SIG-M5 (cell line): ENCODE results near the gene HNRNPR.
"Not testable (repeated sequence)": the region's sequence is repeated elsewhere in the genome, so short reads cannot be mapped to it uniquely, and the experiment has no call there.

Experiments used
- DNase-seq: peaks from one replicate; lab custom pipeline; 2025; lab: John Stamatoyannopoulos, UW

Gene HNRNPR

DNA sequence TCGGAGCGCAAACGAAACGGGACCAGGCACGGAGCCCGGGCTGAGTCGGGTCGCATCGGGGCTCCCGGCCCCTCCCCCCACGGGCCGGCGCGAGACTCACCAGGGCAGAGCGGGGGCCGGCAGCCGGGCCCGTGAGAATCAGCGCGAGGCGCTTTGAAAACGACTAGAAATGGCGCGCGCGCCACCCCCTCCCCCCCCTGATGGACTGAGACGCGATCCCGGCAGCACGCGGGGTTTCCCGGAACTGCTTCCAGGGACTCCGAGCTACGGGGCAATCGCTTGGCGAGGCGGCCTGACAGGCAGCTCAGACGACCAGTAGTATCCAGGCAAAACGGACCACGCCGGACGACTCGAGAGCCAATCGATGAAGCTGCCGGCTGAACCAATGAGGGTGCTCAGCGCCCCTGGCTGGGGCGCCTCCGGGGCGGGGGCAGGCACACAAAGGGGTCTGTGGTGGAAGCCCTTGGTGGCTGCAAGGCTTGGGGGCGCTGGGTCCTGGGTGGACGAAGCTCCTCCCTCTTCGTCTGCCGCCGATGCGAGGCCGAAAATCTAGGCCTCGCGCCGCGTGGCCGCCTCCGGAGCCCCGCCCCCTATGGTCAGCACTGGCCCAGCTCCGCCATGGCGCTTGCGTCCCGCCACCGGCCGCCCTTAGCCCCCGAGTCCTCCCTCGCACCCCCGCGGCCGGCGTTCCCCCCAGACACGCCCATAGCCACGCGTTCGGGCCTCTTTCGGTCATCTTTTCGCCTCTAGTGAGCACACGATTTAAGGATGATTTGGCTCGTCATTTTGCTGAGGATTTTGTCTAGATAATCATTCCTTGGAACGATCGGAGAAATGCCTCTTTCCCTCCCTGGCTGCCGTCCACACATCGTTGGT lies at the start of gene HNRNPR:
HNRNPR (minus strand) TSS at position 174 of the 876 bp plus-strand sequence. CDS start 3,276 bp downstream, outside the sequence.
- DNase-seq: peak; percentile 97

DNA sequence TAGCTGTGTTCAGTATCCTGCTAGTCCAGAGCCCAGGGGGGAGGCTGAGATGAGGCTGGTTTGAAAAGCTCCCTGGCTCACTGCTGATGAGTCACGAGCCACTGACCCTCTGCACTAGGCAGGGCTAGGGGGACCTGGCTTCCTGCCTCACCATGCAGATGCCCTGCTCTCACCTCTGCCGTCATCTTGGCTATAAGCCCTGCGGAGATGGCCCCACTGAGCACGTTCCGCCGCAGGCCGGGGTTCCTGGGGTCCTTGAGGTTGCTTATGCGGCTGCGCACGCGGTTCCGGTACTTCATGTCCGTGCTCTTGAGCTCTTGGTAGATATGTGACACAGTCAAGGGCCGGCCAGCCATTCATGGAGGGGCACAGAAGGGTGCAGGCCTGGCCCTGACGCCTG lies 49.6 kb upstream of the HNRNPR start:
- DNase-seq: no peak

DNA sequence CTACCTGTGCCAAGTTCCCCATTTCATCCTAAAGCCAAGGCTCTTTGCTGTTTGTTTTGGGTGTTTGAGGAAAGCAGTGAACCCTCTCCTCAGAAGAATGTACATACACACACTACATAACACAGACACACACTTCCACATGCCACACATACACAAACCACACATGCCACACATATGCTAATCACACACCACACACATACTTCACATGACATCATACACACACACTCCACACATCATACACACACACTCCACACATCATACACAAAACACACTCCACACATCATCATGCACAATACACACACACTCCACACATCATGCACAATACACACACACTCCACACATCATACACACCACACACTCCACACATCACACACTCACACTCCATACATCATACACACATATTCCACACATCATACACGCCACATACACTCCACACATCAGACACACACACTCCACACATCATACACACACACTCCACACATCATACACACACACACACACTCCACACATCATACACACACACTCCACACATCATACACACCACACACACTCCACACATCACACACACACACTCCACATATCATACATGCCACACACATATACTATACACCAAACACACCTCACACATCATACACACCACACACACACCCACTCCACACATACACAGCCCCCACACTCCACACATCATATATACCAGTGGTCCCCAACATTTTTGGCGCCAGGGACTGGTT lies 48.2 kb upstream of the HNRNPR start:
- DNase-seq: no peak

DNA sequence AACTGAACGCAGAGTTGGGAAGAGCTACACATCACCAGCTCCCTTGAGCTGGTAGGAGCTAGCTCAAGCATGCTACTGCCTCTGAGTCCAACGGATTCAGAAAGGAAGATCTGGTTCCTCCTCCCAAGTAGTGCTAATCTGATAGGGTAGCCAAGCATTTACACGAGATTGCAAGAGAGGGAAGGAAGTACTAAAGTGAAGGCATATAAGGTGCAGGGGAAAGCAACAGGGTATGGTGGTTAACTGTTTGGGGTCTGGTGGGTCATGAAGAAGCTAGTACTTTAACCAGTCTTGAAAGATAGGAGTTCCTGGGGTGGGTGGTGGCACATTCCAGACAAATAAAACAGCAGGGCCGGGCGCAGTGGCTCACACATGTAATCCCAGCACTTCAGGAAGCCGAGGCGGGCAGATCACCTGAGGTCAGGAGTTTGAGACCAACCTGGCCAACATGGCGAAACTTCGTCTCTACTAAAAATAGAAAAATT lies 45.8 kb upstream of the HNRNPR start:
- DNase-seq: no peak

DNA sequence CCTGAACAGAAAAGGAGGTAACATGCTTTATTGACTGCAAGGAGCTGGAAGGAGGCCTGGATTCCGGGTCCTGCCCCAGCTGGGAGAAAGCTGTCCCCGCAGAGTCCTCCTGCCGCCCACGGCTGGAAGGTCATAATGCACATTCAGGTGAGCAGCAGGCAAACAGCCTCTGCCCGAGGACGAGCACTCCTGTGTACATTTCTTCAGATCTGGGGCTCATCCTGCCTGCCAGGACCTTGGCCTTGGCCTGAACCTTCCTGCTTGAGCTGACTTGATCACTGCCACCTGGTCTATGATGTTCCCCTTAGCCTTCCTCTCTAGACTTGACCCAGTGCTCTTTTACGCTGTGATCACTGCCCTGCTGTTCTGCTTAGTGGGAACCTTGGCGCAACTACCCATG lies 43.4 kb upstream of the HNRNPR start:
- no peak for DNase-seq

DNA sequence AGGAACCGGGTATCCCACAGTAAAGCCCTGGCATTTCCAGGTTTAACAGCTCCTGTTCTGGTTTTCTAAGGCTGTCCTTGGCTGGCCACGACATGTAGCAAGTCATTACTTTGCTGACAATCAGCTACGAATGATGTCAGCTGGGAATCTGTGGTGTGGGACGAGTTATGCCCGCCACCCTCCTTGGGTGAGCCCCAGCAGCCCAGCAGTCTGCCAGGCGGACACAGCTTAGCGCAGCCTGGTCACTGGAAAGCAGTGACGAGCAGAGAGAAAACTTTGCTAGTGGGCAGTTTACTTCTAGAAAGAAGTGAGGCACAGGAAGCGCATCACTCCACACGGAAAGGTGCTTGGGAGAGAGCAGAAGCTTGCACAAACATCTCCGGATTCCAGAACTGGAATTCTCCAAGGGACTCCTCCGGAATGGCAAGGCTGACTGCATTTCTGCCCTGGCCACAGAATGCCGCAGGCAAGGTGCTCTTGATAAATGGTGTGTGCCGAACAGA lies 41.1 kb upstream of the HNRNPR start:
- no peak for DNase-seq

DNA sequence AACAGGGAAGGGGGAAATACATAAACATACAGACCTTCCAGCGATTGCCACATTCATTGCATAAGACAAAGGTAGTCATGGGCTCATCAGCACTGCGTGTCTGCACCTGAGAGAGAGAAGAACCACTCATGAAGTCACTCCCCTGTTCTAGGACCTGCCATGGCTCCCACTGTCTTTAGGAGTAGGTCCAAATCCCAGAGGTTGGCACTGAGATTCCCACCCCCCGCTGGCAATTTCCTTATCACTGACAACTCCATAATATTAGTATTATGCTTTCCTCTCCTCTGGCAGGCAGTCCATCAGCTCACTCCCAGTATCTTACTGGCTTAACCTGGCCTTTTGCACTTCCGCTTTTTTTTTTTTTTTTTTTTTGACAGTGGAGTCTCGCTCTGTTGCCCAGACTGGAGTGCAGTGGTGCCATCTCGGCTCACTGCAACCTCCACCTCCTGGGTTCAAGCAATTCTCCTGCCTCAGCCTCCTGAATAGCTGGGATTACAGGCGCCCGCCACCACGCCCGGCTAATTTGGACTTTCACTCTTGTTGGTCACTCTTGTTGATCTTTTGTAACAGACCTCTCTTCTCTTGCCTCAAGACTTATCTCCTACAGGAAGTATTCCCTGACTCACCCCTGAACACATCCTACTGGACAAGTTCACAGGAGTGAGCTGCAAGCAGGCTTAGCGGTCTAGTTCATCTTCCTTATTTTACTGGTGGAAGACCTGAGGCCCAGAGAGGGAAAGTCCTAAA lies 40.4 kb upstream of the HNRNPR start:
- DNase-seq: no peak

DNA sequence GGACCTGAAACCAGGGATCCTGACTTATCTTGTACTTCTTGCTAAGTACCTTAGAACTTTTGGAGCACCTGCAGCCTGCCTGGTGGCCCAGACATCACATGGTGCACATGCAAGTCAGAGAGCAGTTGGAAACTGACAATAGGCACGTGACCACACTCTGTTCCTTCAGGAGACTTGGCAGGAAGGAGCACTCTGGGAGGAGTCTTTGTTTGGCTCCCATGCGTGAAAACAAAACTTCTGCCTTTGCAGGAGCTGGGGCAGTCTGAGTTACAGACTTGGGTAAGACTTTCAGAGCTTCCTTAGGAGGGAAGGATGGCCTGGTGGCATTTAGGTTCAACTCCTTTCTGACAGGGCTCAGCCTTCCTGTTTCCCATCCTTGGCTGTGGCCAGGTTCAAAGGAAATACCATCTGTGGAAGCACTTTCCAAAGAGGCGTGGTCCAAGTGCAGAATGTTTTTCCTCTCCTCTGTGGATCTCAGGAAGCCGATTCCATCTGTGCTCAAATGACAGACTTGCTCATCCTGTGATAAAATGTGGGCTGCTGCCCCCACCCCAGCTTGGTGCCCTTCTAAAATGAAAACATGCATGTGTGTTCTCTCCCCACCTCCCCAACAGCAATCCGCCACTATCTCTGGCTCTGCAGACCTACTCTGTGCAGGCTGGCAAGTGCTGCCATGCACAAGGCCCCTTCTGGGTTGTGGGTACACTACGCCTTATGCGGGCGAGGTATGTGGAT lies 39.7 kb upstream of the HNRNPR start:
- DNase-seq: no peak

DNA sequence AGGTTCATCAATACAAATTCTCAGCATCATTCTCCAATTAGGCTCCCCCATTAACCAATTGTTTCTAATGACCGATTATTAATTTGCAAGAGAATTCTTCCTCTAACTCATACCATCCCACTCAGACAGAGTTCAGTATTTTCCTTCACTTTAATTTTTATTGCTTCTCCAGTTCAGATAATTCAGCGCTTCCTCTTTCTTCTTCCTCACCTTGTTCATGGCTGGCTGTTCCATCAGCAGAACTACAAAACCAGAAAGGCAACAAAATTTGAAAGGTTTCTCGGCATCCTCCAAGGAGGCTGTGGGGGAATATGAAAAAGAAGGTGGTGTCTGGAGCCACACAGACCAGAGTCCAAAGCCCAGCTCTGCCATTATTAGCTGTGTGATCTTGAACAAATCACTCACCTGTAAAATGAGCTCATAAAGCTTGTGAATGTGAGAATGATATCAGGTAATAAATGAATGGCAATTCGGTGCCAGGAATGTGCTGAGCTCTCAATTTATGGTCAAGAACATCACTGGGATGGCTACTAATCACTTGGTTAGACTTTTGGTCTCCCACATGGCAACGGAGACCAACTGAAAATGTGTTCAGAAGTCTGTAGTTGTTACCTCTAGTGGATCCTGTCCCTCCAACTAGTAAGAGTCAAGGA lies 37.3 kb upstream of the HNRNPR start:
- no peak for DNase-seq

DNA sequence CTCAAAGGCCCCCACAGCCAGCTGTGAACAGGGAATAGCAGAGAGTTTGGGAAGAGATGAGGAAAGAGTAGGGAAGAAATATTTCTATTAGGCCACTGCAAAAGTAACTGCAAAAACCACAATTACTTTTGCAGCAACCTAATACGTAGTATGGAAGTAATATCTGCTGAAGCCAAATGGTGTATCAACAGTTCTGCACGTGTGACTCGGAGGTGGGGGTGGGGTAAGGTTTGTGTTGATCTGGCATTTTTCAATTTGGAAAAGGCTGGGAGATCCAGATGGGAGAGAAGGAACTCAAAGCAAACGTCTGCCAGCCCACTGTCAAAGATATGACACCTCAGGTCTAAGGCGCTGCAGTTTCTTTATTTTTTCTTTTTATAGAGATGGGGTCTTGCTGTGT lies 36.6 kb upstream of the HNRNPR start:
- DNase-seq: no peak

DNA sequence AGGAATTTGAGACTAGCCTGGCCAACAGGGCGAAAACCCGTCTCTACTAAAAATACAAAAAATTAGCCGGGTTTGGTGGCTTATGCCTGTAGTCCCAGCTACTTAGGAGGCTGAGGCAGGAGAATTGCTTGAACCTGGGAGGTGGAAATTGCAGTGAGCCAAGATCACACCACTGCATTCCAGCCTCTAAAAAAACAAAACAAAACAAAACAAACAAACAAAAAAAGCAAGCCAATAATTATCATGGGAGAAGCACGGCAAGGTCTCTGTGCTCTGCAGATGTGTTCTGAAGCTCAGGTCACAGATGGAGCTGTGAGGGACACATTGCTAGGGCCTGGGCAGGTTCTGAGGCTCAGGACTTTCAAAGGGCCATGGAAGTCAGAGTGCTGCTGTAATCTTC lies 36.2 kb upstream of the HNRNPR start:
- not testable (repeated sequence) for DNase-seq

DNA sequence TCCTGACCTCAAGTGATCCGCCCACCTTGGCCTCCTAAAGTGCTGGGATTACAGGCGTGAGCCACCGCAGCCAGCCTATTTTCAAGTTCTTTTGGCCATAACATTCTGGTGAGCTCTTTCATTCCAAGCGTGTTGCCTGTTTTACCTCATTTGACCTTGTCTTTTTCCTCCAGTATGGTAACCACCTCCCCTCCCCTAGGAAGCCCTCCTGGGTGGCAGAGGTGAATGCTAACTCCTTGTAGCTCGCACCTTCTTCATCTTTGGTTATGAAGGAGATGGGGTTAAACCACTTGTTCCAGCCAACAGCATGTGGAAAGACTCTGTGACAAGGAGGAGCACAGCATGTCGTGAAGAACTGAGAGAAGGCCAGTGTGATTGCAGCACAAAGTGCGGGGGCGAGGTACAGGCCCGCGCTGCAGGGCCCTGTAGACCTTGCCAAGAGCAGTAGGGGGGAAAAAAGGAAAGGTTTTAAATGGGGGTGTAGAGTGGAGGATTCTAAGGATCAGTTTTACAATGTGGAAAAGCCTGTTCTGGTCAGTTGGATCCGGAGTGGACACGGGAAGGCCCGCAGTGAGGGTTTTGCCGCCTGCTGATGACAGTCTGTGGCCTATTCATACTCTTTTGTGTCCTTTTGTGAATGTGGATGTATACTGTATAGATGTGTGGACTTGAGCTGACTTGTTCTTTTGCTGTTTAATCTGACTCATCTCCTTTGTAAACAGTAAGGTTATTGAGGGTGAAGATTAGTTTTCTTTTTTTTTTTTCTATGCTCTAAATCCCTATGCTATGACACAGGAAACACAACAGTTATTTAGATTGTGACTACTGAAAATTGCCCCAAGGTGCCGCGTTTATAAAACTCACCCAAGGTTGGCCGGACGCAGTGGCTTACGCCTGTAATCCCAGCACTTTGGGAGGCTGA lies 33.1 kb upstream of the HNRNPR start:
- DNase-seq: no peak

DNA sequence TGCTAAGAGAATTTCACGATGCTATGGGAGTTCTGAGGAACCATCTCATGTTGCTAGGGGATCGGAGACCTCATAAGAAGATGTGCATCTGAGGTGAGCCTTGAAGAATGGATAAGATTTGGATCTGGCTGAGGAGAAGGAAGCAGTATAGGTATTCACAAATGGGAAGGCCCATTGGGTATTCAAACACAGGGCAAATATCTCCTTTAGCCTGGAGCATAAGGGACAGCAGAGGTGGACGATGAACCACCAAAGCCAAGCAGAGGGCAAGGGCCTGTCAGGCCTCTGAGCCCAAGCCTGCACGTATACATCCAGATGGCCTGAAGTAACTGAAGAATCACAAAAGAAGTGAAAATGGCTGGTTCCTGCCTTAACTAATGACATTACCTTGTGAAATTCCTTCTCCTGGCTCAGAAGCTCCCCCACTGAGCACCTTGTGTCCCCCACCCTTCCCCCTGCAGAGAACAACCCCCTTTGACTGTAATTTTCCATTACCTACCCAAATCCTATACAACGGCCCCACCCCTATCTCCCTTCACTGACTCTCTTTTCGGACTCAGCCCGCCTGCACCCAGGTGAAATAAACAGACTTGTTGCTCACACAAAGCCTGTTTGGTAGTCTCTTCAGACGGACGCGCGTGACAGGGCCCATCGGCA lies 30.1 kb upstream of the HNRNPR start:
- DNase-seq: not testable (repeated sequence)

DNA sequence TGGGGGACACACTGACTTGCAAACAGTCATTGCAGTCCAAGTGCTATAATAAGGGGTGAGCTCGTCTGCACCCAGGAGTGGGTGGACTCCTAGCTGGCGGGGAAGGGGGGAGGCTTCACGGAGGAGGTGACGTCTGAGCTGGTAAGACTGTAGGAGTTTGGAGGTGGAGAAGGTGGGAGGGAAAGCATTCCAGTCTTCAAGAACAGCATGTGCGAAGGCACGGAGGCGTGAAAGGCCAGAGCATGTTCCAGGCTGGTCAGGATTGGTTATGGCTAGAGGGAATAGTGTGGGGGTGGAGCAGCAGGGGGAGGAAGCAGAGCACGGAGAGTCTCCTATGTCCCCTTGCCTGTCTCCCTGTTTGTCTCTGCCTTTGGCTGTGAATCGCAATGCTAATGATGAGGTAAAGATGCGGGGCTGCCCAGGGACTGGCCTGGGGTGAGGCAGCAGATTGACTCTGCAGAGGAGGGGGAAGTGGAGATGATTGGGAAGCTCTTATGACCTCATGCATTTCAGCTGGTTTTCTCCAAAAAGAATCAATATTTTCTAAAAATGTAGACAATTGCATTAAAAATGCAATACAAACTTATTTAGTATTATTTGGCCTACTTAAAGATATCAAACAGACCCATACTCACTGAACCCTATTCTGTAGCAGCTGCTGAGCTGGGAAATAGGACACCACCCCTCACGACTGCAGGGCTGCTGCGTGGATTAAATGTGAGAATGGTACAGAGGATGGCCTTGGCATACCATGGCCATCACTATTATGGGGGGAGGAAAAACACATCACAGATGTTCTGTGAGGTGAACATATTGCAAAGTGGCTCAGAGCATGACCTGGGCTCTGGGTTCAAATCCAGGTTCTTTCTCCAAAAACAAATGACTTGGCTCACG lies 28.1 kb upstream of the HNRNPR start:
- no peak for DNase-seq

DNA sequence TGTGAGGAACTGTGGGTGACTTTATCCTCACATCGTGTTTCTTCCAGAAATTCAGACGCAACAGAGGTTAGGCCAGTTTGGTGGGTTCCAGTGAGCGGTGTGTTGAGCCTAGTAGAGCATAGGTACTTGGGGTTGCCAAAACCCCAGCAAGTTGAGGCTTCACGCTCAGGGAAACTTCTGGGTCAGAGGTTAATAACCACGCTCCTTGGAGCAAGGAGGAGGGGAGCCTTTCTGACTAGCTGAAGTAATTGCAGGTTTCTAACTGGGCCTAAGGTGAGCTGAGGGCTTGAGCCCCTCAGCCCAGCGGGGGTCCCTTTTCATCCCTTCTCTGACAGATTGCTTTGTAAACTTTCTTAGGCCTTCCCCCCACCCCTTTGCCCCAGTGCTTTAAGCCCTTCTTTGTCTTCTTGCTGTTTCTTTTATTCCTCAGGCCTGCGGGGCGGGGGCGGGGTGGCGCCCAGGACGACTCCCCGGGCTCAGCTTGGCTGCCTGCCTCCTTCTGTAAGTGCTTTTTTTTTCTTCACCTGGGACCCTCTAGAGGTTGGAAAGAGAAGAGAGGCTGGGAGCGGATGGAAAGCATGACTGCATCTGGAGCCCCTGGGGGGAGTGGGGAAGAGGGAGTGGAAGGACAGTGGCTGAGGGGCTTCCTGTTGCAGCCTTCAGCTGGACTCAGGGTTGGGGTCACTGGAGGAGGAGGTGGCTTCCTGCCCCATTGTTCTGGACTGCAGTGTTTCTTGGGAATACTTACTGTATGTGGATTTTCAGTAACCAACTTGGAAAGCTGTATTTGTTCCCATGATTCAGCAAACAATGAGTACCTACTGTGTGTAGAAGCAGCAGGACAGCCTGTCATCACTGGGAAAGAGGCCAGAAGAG lies 26.9 kb upstream of the HNRNPR start:
- DNase-seq: no peak

DNA sequence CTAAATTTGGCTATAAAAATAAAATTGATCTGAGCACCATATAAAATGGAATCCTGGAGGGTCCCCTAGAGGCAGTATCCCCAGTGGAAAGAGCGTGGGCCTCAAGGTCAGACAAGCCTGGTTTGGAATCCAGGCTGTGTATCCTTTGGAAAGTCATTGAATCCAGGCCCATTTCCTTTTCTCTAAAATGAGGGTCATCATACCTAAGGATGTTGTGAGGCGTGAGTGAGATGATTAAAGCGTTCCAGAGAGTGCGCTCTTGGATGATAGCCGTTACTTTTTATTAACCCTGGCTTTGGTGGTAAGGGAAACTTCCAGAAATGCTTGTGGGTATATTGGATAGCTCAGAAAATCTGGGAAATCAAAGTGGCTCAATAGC lies 26.2 kb upstream of the HNRNPR start:
- no peak for DNase-seq

DNA sequence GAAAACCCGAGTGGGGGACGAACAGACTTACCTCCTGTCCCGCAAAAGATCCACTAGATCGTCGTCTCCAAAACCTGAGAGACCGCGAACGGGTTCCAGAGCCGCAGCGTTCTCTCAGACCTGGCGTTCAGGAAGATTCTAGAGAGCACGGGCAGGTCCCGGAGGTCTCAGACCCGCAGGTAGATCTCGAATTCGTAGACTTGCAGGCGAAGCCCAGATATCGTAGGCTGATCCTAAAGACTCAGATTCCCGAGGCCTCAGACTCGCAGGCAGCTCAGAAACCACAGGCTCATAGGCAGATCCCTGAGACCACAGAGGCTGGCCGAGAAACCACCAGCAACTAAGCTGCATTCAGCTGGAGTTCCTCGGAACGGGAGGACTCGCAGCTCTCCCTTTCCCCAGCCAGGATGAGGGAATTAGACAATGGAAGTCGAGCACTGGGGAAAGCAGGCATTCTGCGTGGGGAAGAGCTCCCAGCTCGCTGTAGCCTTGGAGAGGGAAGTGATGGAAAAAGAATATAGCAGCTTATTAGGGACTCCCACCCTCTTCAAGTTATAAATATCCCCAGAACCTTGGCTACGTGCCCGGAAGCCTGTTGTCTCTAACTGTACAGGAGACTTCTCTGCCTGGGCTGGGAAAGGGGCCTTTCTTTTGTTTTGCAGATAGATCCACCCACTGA lies 25.4 kb upstream of the HNRNPR start, which contains the start of gene ZNF436:
ZNF436 (minus strand) TSS at position 502 of the 679 bp plus-strand sequence. CDS start 1,831 bp downstream, outside the sequence.
- no peak for DNase-seq
